CD4-positive, alpha-beta memory T cell (primary cell): ENCODE data around the gene WNK1. TPM values are rescaled to one million over a fixed set of nuclear protein-coding genes. Genes with fewer than 3 reads are reported as not detected.

Experiments
- CTCF ChIA-PET: fragments of 350-600 bp; sonication (Branson Sonifier 250); formaldehyde crosslinking; loops from one replicate; lab custom pipeline; 2021; ENCODE audit warnings: inconsistent platforms; ENCODE audit not compliant: partially characterized antibody; lab: Charles Lee
- POLR2A ChIA-PET: fragments of 350-600 bp; sonication (Branson Sonifier 250); formaldehyde crosslinking; loops from one replicate; lab custom pipeline; 2021; ENCODE audit not compliant: partially characterized antibody; lab: Charles Lee
- DNase-seq, 5 donors: peaks; one replicate each; pipeline versions ENCODE4 v3.0.0 to v3.0.0-alpha.2; 2020 to 2022; ENCODE audit warnings: mixed read lengths in 1 of 5
- H3K27ac ChIP-seq: one replicate; pipeline ENCODE4 v1.7.0; 2013; ENCODE audit warnings: low read depth, low read length
- H3K27me3 ChIP-seq: 2 replicates; pipeline ENCODE4 v1.7.0; 2013; ENCODE audit warnings: mild to moderate bottlenecking, low read length, moderate library complexity; ENCODE audit not compliant: insufficient read depth
- H3K36me3 ChIP-seq: 2 replicates; pipeline ENCODE4 v1.7.0; 2013; ENCODE audit warnings: mild to moderate bottlenecking, low read length, moderate library complexity; ENCODE audit not compliant: insufficient read depth
- H3K4me1 ChIP-seq: 2 replicates; pipeline ENCODE4 v1.7.0; 2013; ENCODE audit warnings: mild to moderate bottlenecking, low read length, moderate library complexity; ENCODE audit not compliant: insufficient read depth
- H3K4me3 ChIP-seq, 2 donors: one replicate each; pipeline ENCODE4 v1.7.0; 2013; ENCODE audit warnings: low read length in 2 of 2, mild to moderate bottlenecking in 1 of 2
- H3K9me3 ChIP-seq, 2 donors: one replicate each; pipeline ENCODE4 v1.7.0; 2013; ENCODE audit warnings: low read length in 2 of 2, control low read depth in 1 of 2; ENCODE audit not compliant: control insufficient read depth in 1 of 2
- H3K27ac Mint-ChIP-seq, 7 donors: one replicate each; pipeline ENCODE4 v1.8.0; 2020 to 2021; ENCODE audit warnings: mixed read lengths in 7 of 7, mild to moderate bottlenecking in 6 of 7, inconsistent platforms in 3 of 7, moderate library complexity in 3 of 7
- H3K27me3 Mint-ChIP-seq, 2 donors: one replicate each; pipeline ENCODE4 v1.8.0; 2020 to 2021; ENCODE audit warnings: mixed read lengths in 2 of 2
- H3K36me3 Mint-ChIP-seq, 2 donors: one replicate each; pipeline ENCODE4 v1.8.0; 2020 to 2021; ENCODE audit warnings: mixed read lengths in 2 of 2, inconsistent platforms in 1 of 2, mild to moderate bottlenecking in 1 of 2
- H3K4me1 Mint-ChIP-seq, 4 donors: one replicate each; pipeline ENCODE4 v1.8.0; 2020 to 2021; ENCODE audit warnings: mixed read lengths in 4 of 4, mild to moderate bottlenecking in 1 of 4
- H3K4me3 Mint-ChIP-seq, 8 donors: one replicate each; pipeline ENCODE4 v1.8.0; 2020 to 2021; ENCODE audit warnings: mixed read lengths in 8 of 8, mild to moderate bottlenecking in 7 of 8, moderate library complexity in 6 of 8, inconsistent platforms in 3 of 8
- H3K9me3 Mint-ChIP-seq, 8 donors: one replicate each; pipeline ENCODE4 v1.8.0; 2020 to 2021; ENCODE audit warnings: mixed read lengths in 8 of 8, mild to moderate bottlenecking in 5 of 8, inconsistent platforms in 3 of 8, moderate library complexity in 1 of 8
- intact Hi-C: fragments of 100-400 bp; cut with micrococcal nuclease; formaldehyde crosslinking; loops from one replicate; pipeline ENCODE4 v1.15.1; 2023
- polyA plus RNA-seq, 2 donors: library from polyadenylated mRNA; unstranded; fragments of 300-500 nt; fragmentation: Illumina TruSeq; gene quantifications; one replicate each; pipeline ENCODE4 v1.2.3, GENCODE V29; 2021
- total RNA-seq, 2 experiments: library from RNA; stranded (reverse); gene quantifications; one replicate each; pipeline ENCODE4 v1.2.3, GENCODE V29; 2021

The WNK1 gene
- total and polyA plus RNA-seq, 4 experiments from 2014 or later: 4.5 to 194 (median 121) TPM

GRCh38 chr12:793037-793436 is 40.7 kb downstream of the WNK1 start:
- H3K27ac Mint-ChIP-seq: peak overlapping the region in 3 of 7 donors; percentile 2 to 73 (median 25)
- POLR2A ChIA-PET: interaction anchor here (0.6 to 1.5 kb wide), 5 partner anchors 8 to 41 kb away, joined by 3 to 4 read pairs (median 3); partner anchors contain the start of gene WNK1

GRCh38 chr12:793711-794110 is 41.3 kb downstream of the WNK1 start:
- Histone ChIP-seq H3K9me3 (no peaks in the 10 kb centered on the region), H3K27ac (no peak overlapping the region), H3K27me3 (no peaks in the 10 kb centered on the region), H3K4me3 (no peak overlapping the region), H3K36me3 (no peaks in the 10 kb centered on the region), H3K4me1 (peaks cover 85% of the 10 kb centered on the region)
- ChIA-PET POLR2A (interaction anchor here (1.0 to 1.4 kb wide), 3 partner anchors 13 to 21 kb away, joined by 3 to 4 read pairs (median 3); no protein-coding TSS in a partner anchor), CTCF (interaction anchor here (0.9 to 1.6 kb wide), 4 partner anchors 14 to 39 kb away, joined by 3 to 5 read pairs (median 4); no protein-coding TSS in a partner anchor)
- Mint-ChIP-seq H3K4me3 (peak overlapping the region in 4 of 8 donors; percentile 14 to 58 (median 42)), H3K4me1 (peaks cover 62 to 94% (median 78%) of the 10 kb centered on the region in 4 donors), H3K27ac (peak overlapping the region in 3 of 7 donors; percentile 22 to 77 (median 65)), H3K27me3 (no peaks in the 10 kb centered on the region), H3K9me3 (no peaks in the 10 kb centered on the region), H3K36me3 (peaks cover 5 to 9% of the 10 kb centered on the region in 2 donors)
- no peak for DNase-seq
- intact Hi-C loops: loop anchor here (2.0 to 5.0 kb wide), 2 partner anchors 17 to 36 kb away; no protein-coding TSS in a partner anchor

More at GRCh38 chr12:793037-793436, 40.7 kb downstream of the WNK1 start:
- Mint-ChIP-seq H3K27me3 (no peaks in the 10 kb centered on the region), H3K9me3 (no peaks in the 10 kb centered on the region), H3K36me3 (peaks cover 5 to 9% of the 10 kb centered on the region in 2 donors), H3K4me1 (peaks cover 62 to 94% (median 78%) of the 10 kb centered on the region in 4 donors), H3K4me3 (peak overlapping the region in 3 of 8 donors; percentile 3 to 58 (median 47))
- no peaks in the 10 kb centered on the region for H3K27me3 ChIP-seq
- intact Hi-C loops: loop anchor here (5.0 kb wide), 1 partner anchor 36 kb away; no protein-coding TSS in a partner anchor
- H3K9me3 ChIP-seq: no peaks in the 10 kb centered on the region
- no peak for DNase-seq
- no peaks in the 10 kb centered on the region for H3K36me3 ChIP-seq
- H3K4me3 ChIP-seq: no peak overlapping the region
- peaks cover 92% of the 10 kb centered on the region for H3K4me1 ChIP-seq
- no peak overlapping the region for H3K27ac ChIP-seq
- CTCF ChIA-PET: interaction anchor here (0.9 to 2.2 kb wide), 6 partner anchors 13 to 218 kb away, joined by 3 to 8 read pairs (median 4); no protein-coding TSS in a partner anchor

- Histone ChIP-seq H3K4me3 (no peak overlapping the region), H3K36me3 (no peaks in the 10 kb centered on the region), H3K27me3 (no peaks in the 10 kb centered on the region), H3K4me1 (peaks cover 75% of the 10 kb centered on the region), H3K9me3 (no peaks in the 10 kb centered on the region), H3K27ac (no peak overlapping the region)
- Mint-ChIP-seq H3K27ac (peak overlapping the region; percentile 43 to 88 (median 83)), H3K4me1 (peaks cover 49 to 84% (median 68%) of the 10 kb centered on the region in 4 donors), H3K27me3 (no peaks in the 10 kb centered on the region), H3K9me3 (no peaks in the 10 kb centered on the region), H3K4me3 (peak overlapping the region in 7 of 8 donors; percentile 48 to 69 (median 52)), H3K36me3 (peaks cover 5 to 9% of the 10 kb centered on the region in 2 donors)
- intact Hi-C loops: loop anchor here (2.0 kb wide), 1 partner anchor 19 kb away; no protein-coding TSS in a partner anchor
- CTCF ChIA-PET: interaction anchor here (0.6 to 2.1 kb wide), 4 partner anchors 15 to 225 kb away, joined by 3 to 8 read pairs (median 4); no protein-coding TSS in a partner anchor
- POLR2A ChIA-PET: interaction anchor here (0.6 to 2.5 kb wide), 5 partner anchors 12 to 129 kb away, joined by 3 to 14 read pairs (median 3); no protein-coding TSS in a partner anchor
- peak; percentile 27 to 70 (median 37) for DNase-seq
These were observed 42.9 kb downstream of the WNK1 start for GRCh38 chr12:795305-795704.

- Histone ChIP-seq H3K9me3 (no peaks in the 10 kb centered on the region), H3K4me1 (peaks cover 76% of the 10 kb centered on the region), H3K36me3 (no peaks in the 10 kb centered on the region), H3K27ac (no peak overlapping the region), H3K27me3 (no peaks in the 10 kb centered on the region), H3K4me3 (no peak overlapping the region)
- ChIA-PET POLR2A (interaction anchor here (0.7 to 1.2 kb wide), 2 partner anchors 8 to 223 kb away, joined by 3 read pairs; no protein-coding TSS in a partner anchor), CTCF (interaction anchor here (2.3 kb wide), 1 partner anchor 14 kb away, joined by 9 read pairs; no protein-coding TSS in a partner anchor)
- intact Hi-C loops: no loop called here
- peak overlapping the region in 1 of 8 donors; percentile 46 for H3K4me3 Mint-ChIP-seq
- H3K9me3 Mint-ChIP-seq: no peaks in the 10 kb centered on the region
- peaks cover 51 to 81% (median 66%) of the 10 kb centered on the region in 4 donors for H3K4me1 Mint-ChIP-seq
- DNase-seq: no peak
- H3K27me3 Mint-ChIP-seq: no peaks in the 10 kb centered on the region
- peak overlapping the region in 5 of 7 donors; percentile 10 to 57 (median 40) for H3K27ac Mint-ChIP-seq
- H3K36me3 Mint-ChIP-seq: peaks cover 0 to under 1% of the 10 kb centered on the region in 2 donors
These were observed 48.0 kb downstream of the WNK1 start for GRCh38 chr12:800401-800800.

GRCh38 chr12:802242-803120 is 50.1 kb downstream of the WNK1 start:
- Mint-ChIP-seq H3K9me3 (no peaks in the 10 kb centered on the region), H3K27me3 (no peaks in the 10 kb centered on the region), H3K27ac (peak overlapping the region; percentile 57 to 86 (median 77)), H3K4me3 (peak overlapping the region in 6 of 8 donors; percentile 11 to 66 (median 46)), H3K36me3 (no peaks in the 10 kb centered on the region), H3K4me1 (peaks cover 51 to 79% (median 65%) of the 10 kb centered on the region in 4 donors)
- DNase-seq: no peak
- Histone ChIP-seq H3K4me3 (no peak overlapping the region), H3K27ac (no peak overlapping the region), H3K9me3 (no peaks in the 10 kb centered on the region), H3K4me1 (peaks cover 76% of the 10 kb centered on the region), H3K27me3 (no peaks in the 10 kb centered on the region), H3K36me3 (no peaks in the 10 kb centered on the region)
- CTCF ChIA-PET: interaction anchor here (1.9 to 2.1 kb wide), 2 partner anchors 12 to 51 kb away, joined by 7 to 9 read pairs; no protein-coding TSS in a partner anchor
- intact Hi-C loops: no loop called here
- POLR2A ChIA-PET: interaction anchor here (2.6 kb wide), 1 partner anchor 42 kb away, joined by 10 read pairs; no protein-coding TSS in a partner anchor

DNA sequence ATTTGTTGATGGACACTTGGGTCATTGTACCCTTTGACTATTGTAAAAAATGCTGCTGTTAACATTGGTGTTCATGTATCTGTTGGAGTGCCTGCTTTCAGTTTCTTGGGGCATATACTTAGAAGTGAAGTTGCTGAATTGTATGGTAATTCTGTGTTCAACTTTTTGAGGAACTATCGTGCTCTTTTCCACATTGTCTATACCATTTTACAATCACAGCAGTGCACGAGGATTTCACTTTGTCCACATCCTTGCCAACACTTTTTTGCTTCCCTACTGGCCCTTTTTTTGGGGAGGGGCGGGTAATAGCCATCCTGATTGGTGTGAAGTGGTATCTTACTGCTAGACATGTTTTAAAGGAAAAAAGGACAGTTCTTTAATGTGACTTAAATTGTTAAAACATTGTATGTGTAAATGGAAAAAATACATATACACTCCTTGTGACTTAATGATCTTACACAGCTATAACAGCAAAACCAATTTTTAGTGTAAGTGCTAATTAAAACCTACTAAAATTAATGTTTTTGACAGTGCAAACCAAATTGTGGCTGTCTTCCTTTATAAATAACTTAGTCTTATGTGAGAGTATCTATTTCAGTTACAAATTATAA is 52.7 kb downstream of the WNK1 start:
- peaks cover 96% of the 10 kb centered on the region for H3K4me1 ChIP-seq
- no peaks in the 10 kb centered on the region for H3K36me3 Mint-ChIP-seq
- peak overlapping the region in 5 of 7 donors; percentile 14 to 74 (median 32) for H3K27ac Mint-ChIP-seq
- ChIA-PET CTCF (interaction anchor here (1.0 to 2.1 kb wide), 4 partner anchors 9 to 229 kb away, joined by 3 to 7 read pairs (median 6); no protein-coding TSS in a partner anchor), POLR2A (interaction anchor here (0.7 to 2.6 kb wide), 5 partner anchors 45 to 174 kb away, joined by 3 to 10 read pairs (median 4); partner anchors contain the start of gene WNK1)
- H3K27me3 Mint-ChIP-seq: no peaks in the 10 kb centered on the region
- no peak overlapping the region for H3K4me3 ChIP-seq
- H3K27me3 ChIP-seq: no peaks in the 10 kb centered on the region
- H3K9me3 Mint-ChIP-seq: no peaks in the 10 kb centered on the region
- H3K4me1 Mint-ChIP-seq: peaks cover 54 to 85% (median 68%) of the 10 kb centered on the region in 4 donors
- DNase-seq: no peak
- H3K27ac ChIP-seq: no peak overlapping the region
- intact Hi-C loops: loop anchor here (2.0 kb wide), 1 partner anchor 14 kb away; no protein-coding TSS in a partner anchor
- peak overlapping the region in 3 of 8 donors; percentile 5 to 51 (median 32) for H3K4me3 Mint-ChIP-seq
- H3K9me3 ChIP-seq: no peaks in the 10 kb centered on the region
- H3K36me3 ChIP-seq: no peaks in the 10 kb centered on the region
